Fibroblast of skin of right biceps (primary cell): ENCODE data around the gene KDM4B.

ENCODE experiments used
- DNase-seq: peaks from one replicate; pipeline ENCODE4 v3.0.0-alpha.2; 2013

Gene KDM4B

GRCh38 chr19:4986056-4986455 lies 17.1 kb downstream of the KDM4B start:
- DNase-seq: no peak

- no peak for DNase-seq
Measured at GRCh38 chr19:4986471-4986891, 17.6 kb downstream of the KDM4B start.

GRCh38 chr19:4987256-4987655 lies 18.3 kb downstream of the KDM4B start:
- DNase-seq: peak; percentile 35

GRCh38 chr19:4987692-4988370 lies 18.9 kb downstream of the KDM4B start:
- DNase-seq: no peak

- DNase-seq: peak; percentile 93
Measured at GRCh38 chr19:4988770-4989251, 19.9 kb downstream of the KDM4B start.

GRCh38 chr19:4990306-4990705 lies 21.4 kb downstream of the KDM4B start:
- DNase-seq: no peak

GRCh38 chr19:4991538-4991937 lies 22.6 kb downstream of the KDM4B start:
- no peak for DNase-seq

GRCh38 chr19:4991996-4992698 lies 23.2 kb downstream of the KDM4B start:
- DNase-seq: no peak

- no peak for DNase-seq
Measured at GRCh38 chr19:4993683-4994082, 24.8 kb downstream of the KDM4B start.

GRCh38 chr19:4996701-4997100 lies 27.8 kb downstream of the KDM4B start:
- no peak for DNase-seq

GRCh38 chr19:4997297-4997696 lies 28.4 kb downstream of the KDM4B start:
- no peak for DNase-seq

GRCh38 chr19:5000120-5000611 lies 31.3 kb downstream of the KDM4B start:
- DNase-seq: no peak

- DNase-seq: peak; percentile 79
Measured at GRCh38 chr19:5001615-5002014, 32.7 kb downstream of the KDM4B start.

GRCh38 chr19:5002143-5002542 lies 33.2 kb downstream of the KDM4B start:
- DNase-seq: peak; percentile 64

GRCh38 chr19:5003781-5004180 lies 34.9 kb downstream of the KDM4B start:
- no peak for DNase-seq

- DNase-seq: no peak
Measured at GRCh38 chr19:5005096-5005495, 36.2 kb downstream of the KDM4B start.

GRCh38 chr19:5006201-5006600 lies 37.3 kb downstream of the KDM4B start:
- peak; percentile 48 for DNase-seq

- no peak for DNase-seq
Measured at GRCh38 chr19:5006821-5007220, 37.9 kb downstream of the KDM4B start.

- DNase-seq: no peak
Measured at GRCh38 chr19:5011476-5012238, 42.7 kb downstream of the KDM4B start.

GRCh38 chr19:5012688-5013457 lies 44.0 kb downstream of the KDM4B start:
- no peak for DNase-seq

- DNase-seq: no peak
Measured at GRCh38 chr19:5013761-5014160, 44.8 kb downstream of the KDM4B start.

GRCh38 chr19:5014941-5015340 lies 46.0 kb downstream of the KDM4B start:
- DNase-seq: no peak

- no peak for DNase-seq
Measured at GRCh38 chr19:5016268-5016667, 47.4 kb downstream of the KDM4B start.
